Measurements from ENCODE around the gene PIK3IP1.

DNA sequence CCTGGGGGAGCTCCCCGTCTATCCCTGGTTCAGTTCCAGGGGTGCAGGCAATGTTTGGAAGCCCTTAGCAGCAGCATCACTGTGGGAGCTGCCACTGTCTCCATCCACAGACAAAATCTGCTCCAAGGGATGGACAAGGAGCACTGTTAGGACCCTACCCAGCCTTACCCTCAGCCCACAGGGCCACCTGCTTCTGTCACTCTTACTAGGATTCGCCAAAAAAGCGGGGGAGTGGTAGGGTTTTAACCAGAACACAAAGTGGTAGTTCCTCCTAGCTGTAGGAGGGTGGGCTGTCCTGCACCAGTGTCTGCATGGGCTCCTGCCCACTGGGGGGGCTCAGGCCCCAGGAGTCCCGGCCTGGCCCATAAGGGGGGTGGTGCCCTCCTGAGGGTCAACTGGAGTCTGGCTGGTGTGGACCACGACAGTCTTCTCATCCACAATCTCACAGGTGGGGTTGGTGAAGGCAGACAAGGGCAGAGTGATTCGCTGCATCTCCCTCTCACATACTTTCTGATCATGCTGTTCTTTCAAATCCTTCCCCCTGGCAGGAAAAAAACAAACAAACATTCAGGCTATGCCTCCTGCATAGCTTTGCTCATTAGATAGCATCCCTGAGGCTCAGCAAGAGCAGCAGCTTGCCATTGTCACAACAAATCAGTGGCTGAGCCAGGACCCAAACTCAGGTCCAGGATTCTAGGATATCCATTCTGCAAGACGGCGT lies 9.4 kb downstream of the PIK3IP1 start:
- TF ChIP-seq, protein P1, sequence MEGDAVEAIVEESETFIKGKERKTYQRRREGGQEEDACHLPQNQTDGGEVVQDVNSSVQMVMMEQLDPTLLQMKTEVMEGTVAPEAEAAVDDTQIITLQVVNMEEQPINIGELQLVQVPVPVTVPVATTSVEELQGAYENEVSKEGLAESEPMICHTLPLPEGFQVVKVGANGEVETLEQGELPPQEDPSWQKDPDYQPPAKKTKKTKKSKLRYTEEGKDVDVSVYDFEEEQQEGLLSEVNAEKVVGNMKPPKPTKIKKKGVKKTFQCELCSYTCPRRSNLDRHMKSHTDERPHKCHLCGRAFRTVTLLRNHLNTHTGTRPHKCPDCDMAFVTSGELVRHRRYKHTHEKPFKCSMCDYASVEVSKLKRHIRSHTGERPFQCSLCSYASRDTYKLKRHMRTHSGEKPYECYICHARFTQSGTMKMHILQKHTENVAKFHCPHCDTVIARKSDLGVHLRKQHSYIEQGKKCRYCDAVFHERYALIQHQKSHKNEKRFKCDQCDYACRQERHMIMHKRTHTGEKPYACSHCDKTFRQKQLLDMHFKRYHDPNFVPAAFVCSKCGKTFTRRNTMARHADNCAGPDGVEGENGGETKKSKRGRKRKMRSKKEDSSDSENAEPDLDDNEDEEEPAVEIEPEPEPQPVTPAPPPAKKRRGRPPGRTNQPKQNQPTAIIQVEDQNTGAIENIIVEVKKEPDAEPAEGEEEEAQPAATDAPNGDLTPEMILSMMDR (IDR thresholded peaks at IDR 0.05), result no peak
- TF ChIP-seq ZFX (IDR thresholded peaks at IDR 0.05; ENCODE audit: borderline replicate concordance), result no peak

Measured in 22Rv1 (cell line).